Naive thymus-derived CD4-positive, alpha-beta T cell (primary cell): ENCODE measurements around the gene NAB2. TPM values are rescaled to one million over a fixed set of nuclear protein-coding genes. Genes with fewer than 3 reads are reported as not detected.

ENCODE experiments used
- ATAC-seq: fragments of 150-1000 bp; cut with Tn5 transposase; 2 replicates; pipeline ENCODE4 v1.10.0; 2021; ENCODE audit warnings: mild to moderate bottlenecking, moderate library complexity
- CTCF ChIA-PET: fragments of 350-600 bp; sonication (Branson Sonifier 250); formaldehyde crosslinking; loops from one replicate; lab custom pipeline; 2021; ENCODE audit warnings: antibody characterized with exemption; lab: Charles Lee
- POLR2A ChIA-PET: fragments of 350-600 bp; sonication (Branson Sonifier 250); formaldehyde crosslinking; loops from one replicate; lab custom pipeline; 2021; ENCODE audit warnings: antibody characterized with exemption, inconsistent platforms; lab: Charles Lee
- DNase-seq, 9 donors: peaks; one replicate each; pipeline versions ENCODE4 v3.0.0 to v3.0.0-alpha.2; 2020 to 2022; ENCODE audit warnings: mixed read lengths in 1 of 9
- H3K27ac ChIP-seq: one replicate; pipeline ENCODE4 v1.7.0; 2013; ENCODE audit warnings: mild to moderate bottlenecking, low read depth, low read length, moderate library complexity
- H3K27me3 ChIP-seq, 2 donors: one replicate each; pipeline ENCODE4 v1.7.0; 2013; ENCODE audit warnings: low read length in 2 of 2, mild to moderate bottlenecking in 2 of 2, moderate library complexity in 2 of 2; ENCODE audit not compliant: control insufficient read depth in 2 of 2, insufficient read depth in 2 of 2
- H3K36me3 ChIP-seq, 3 experiments: 1 replicate in 2 of 3; 2 replicates in 1 of 3; pipeline ENCODE4 v1.7.0; 2013; ENCODE audit warnings: low read length in 3 of 3, mild to moderate bottlenecking in 3 of 3, moderate library complexity in 1 of 3; ENCODE audit not compliant: insufficient read depth in 3 of 3, control insufficient read depth in 2 of 3
- H3K4me1 ChIP-seq, 2 donors: one replicate each; pipeline ENCODE4 v1.7.0; 2013; ENCODE audit warnings: low read length in 2 of 2, mild to moderate bottlenecking in 2 of 2, moderate library complexity in 1 of 2; ENCODE audit not compliant: control insufficient read depth in 2 of 2, insufficient read depth in 2 of 2
- H3K4me3 ChIP-seq: 2 replicates; pipeline ENCODE4 v1.7.0; 2013; ENCODE audit warnings: mild to moderate bottlenecking, low read length
- H3K9me3 ChIP-seq, 3 experiments: 1 replicate in 2 of 3; 2 replicates in 1 of 3; pipeline ENCODE4 v1.7.0; 2013; ENCODE audit warnings: low read length in 3 of 3; ENCODE audit not compliant: control insufficient read depth in 2 of 3
- H3K27ac Mint-ChIP-seq, 9 donors: one replicate each; pipeline ENCODE4 v1.8.0; 2020 to 2022; ENCODE audit warnings: mixed read lengths in 9 of 9, mild to moderate bottlenecking in 8 of 9, moderate library complexity in 5 of 9, inconsistent platforms in 2 of 9
- H3K27me3 Mint-ChIP-seq, 5 donors: one replicate each; pipeline ENCODE4 v1.8.0; 2021 to 2022; ENCODE audit warnings: mixed read lengths in 5 of 5, mild to moderate bottlenecking in 1 of 5
- H3K36me3 Mint-ChIP-seq, 5 donors: one replicate each; pipeline ENCODE4 v1.8.0; 2020 to 2022; ENCODE audit warnings: mixed read lengths in 5 of 5, mild to moderate bottlenecking in 3 of 5, inconsistent platforms in 1 of 5
- H3K4me1 Mint-ChIP-seq, 7 donors: one replicate each; pipeline ENCODE4 v1.8.0; 2020 to 2022; ENCODE audit warnings: mixed read lengths in 7 of 7, mild to moderate bottlenecking in 3 of 7, inconsistent platforms in 1 of 7
- H3K4me3 Mint-ChIP-seq, 10 donors: one replicate each; pipeline ENCODE4 v1.8.0; 2020 to 2022; ENCODE audit warnings: mild to moderate bottlenecking in 10 of 10, mixed read lengths in 10 of 10, moderate library complexity in 6 of 10, inconsistent platforms in 2 of 10
- H3K9me3 Mint-ChIP-seq, 11 donors: one replicate each; pipeline ENCODE4 v1.8.0; 2020 to 2022; ENCODE audit warnings: mixed read lengths in 11 of 11, mild to moderate bottlenecking in 4 of 11, inconsistent platforms in 1 of 11, moderate library complexity in 1 of 11
- intact Hi-C, 2 donors: fragments of 100-400 bp; cut with micrococcal nuclease; formaldehyde crosslinking; loops; one replicate each; pipeline ENCODE4 v1.15.1; 2023
- polyA plus RNA-seq, 2 donors: library from polyadenylated mRNA; unstranded; fragments of 300-500 nt; fragmentation: Illumina TruSeq; gene quantifications; one replicate each; pipeline ENCODE4 v1.2.3, GENCODE V29; 2021
- total RNA-seq, 6 experiments: library from RNA in 5 of 6; stranded (reverse) in 5 of 6; gene quantifications; 1 replicate in 5 of 6; 2 replicates in 1 of 6; pipeline ENCODE4 v1.2.3 and lab custom pipeline; 2021 to 2026

NAB2 gene
- total and polyA plus RNA-seq, 7 experiments from 2014 or later, result 0.46 to 22.4 (median 7.2) TPM

GRCh38 chr12:57133916-57134315 lies 45.0 kb downstream of the NAB2 start:
- Histone ChIP-seq H3K4me1 (no peaks in the 10 kb centered on the region), H3K27me3 (peaks cover 0 to 5% of the 10 kb centered on the region in 2 donors), H3K4me3 (no peak overlapping the region), H3K27ac (no peak overlapping the region), H3K36me3 (no peaks in the 10 kb centered on the region), H3K9me3 (no peaks in the 10 kb centered on the region)
- intact Hi-C loops, result no loop called here
- ChIA-PET POLR2A (no interaction called here), CTCF (interaction anchor here (0.8 kb wide), 1 partner anchor 9 kb away, joined by 3 read pairs; no protein-coding TSS in a partner anchor)
- H3K27ac Mint-ChIP-seq, result peak overlapping the region in 1 of 9 donors; percentile 59
- DNase-seq (peak in 1 of 9 donors; percentile 4), ATAC-seq (no peak)
- H3K9me3 Mint-ChIP-seq, result peaks cover 0 to 1% (median 0%) of the 10 kb centered on the region in 11 donors
- peaks cover 0 to 30% (median 0%) of the 10 kb centered on the region in 5 donors for H3K27me3 Mint-ChIP-seq
- no peak overlapping the region for H3K4me3 Mint-ChIP-seq
- no peaks in the 10 kb centered on the region for H3K36me3 Mint-ChIP-seq
- peaks cover 2 to 19% (median 7%) of the 10 kb centered on the region in 7 donors for H3K4me1 Mint-ChIP-seq

GRCh38 chr12:57134949-57135348 lies 46.0 kb downstream of the NAB2 start:
- H3K4me1 ChIP-seq, result no peaks in the 10 kb centered on the region
- H3K9me3 ChIP-seq, result no peaks in the 10 kb centered on the region
- H3K27me3 ChIP-seq, result peaks cover 0 to 5% of the 10 kb centered on the region in 2 donors
- DNase-seq (peak in 1 of 9 donors; percentile 1), ATAC-seq (no peak)
- Mint-ChIP-seq H3K4me3 (no peak overlapping the region), H3K4me1 (peaks cover 0 to 25% (median 6%) of the 10 kb centered on the region in 7 donors), H3K27ac (peak overlapping the region in 1 of 9 donors; percentile 25), H3K36me3 (peaks cover 0 to 3% (median 0%) of the 10 kb centered on the region in 5 donors), H3K27me3 (peaks cover 0 to 25% (median 0%) of the 10 kb centered on the region in 5 donors), H3K9me3 (peaks cover 0 to 1% (median 0%) of the 10 kb centered on the region in 11 donors)
- intact Hi-C loops, result no loop called here
- H3K36me3 ChIP-seq, result no peaks in the 10 kb centered on the region
- ChIA-PET CTCF (interaction anchor here (0.5 kb wide), 1 partner anchor 83 kb away, joined by 5 read pairs; no protein-coding TSS in a partner anchor), POLR2A (no interaction called here)
- no peak overlapping the region for H3K27ac ChIP-seq
- H3K4me3 ChIP-seq, result no peak overlapping the region

- DNase-seq (peak in 1 of 9 donors; percentile 5), ATAC-seq (no peak)
- Histone ChIP-seq H3K27me3 (peaks cover 0 to 5% of the 10 kb centered on the region in 2 donors), H3K4me3 (no peak overlapping the region), H3K4me1 (no peaks in the 10 kb centered on the region), H3K27ac (no peak overlapping the region), H3K9me3 (no peaks in the 10 kb centered on the region), H3K36me3 (no peaks in the 10 kb centered on the region)
- Mint-ChIP-seq H3K9me3 (peaks cover 0 to 1% (median 0%) of the 10 kb centered on the region in 11 donors), H3K27me3 (peaks cover 0 to 17% (median 0%) of the 10 kb centered on the region in 5 donors), H3K4me1 (peaks cover 0 to 25% (median under 1%) of the 10 kb centered on the region in 7 donors), H3K4me3 (peak overlapping the region in 1 of 10 donors; percentile 12), H3K27ac (peak overlapping the region in 1 of 9 donors; percentile 25), H3K36me3 (peaks cover 0 to 3% (median 0%) of the 10 kb centered on the region in 5 donors)
- POLR2A ChIA-PET, result interaction anchor here (0.8 to 0.9 kb wide), 2 partner anchors 8 to 14 kb away, joined by 3 to 4 read pairs; partner anchors contain the start of gene LRP1
- intact Hi-C loops, result no loop called here
- CTCF ChIA-PET, result interaction anchor here (0.5 to 1.1 kb wide), 2 partner anchors 11 to 84 kb away, joined by 5 read pairs; no protein-coding TSS in a partner anchor
Observed at GRCh38 chr12:57135527-57136326, 46.8 kb downstream of the NAB2 start.

GRCh38 chr12:57138526-57139272 lies 49.8 kb downstream of the NAB2 start:
- Mint-ChIP-seq H3K4me1 (peaks cover 2 to 13% (median 7%) of the 10 kb centered on the region in 7 donors), H3K9me3 (no peaks in the 10 kb centered on the region), H3K36me3 (peaks cover 0 to 3% (median 0%) of the 10 kb centered on the region in 5 donors), H3K27me3 (peaks cover 0 to 1% (median 0%) of the 10 kb centered on the region in 5 donors), H3K27ac (no peak overlapping the region), H3K4me3 (no peak overlapping the region)
- no peak overlapping the region for H3K4me3 ChIP-seq
- DNase-seq, result peak in 1 of 9 donors; percentile 7
- intact Hi-C loops, result no loop called here
- CTCF ChIA-PET, result no interaction called here
- H3K9me3 ChIP-seq, result no peaks in the 10 kb centered on the region
- no peaks in the 10 kb centered on the region for H3K4me1 ChIP-seq
- ATAC-seq, result no peak
- POLR2A ChIA-PET, result no interaction called here
- no peaks in the 10 kb centered on the region for H3K27me3 ChIP-seq
- no peak overlapping the region for H3K27ac ChIP-seq
- H3K36me3 ChIP-seq, result no peaks in the 10 kb centered on the region

- peak; percentile 73 for ATAC-seq
- H3K4me3 Mint-ChIP-seq, result no peak overlapping the region
- H3K36me3 Mint-ChIP-seq, result peaks cover 0 to 5% (median 0%) of the 10 kb centered on the region in 5 donors
- ChIA-PET CTCF (no interaction called here), POLR2A (no interaction called here)
- peak overlapping the region in 1 of 9 donors; percentile 5 for H3K27ac Mint-ChIP-seq
- intact Hi-C loops, result no loop called here
- no peaks in the 10 kb centered on the region for H3K9me3 Mint-ChIP-seq
- peaks cover 0 to 1% (median 0%) of the 10 kb centered on the region in 3 experiments for H3K36me3 ChIP-seq
- H3K9me3 ChIP-seq, result no peaks in the 10 kb centered on the region
- no peaks in the 10 kb centered on the region for H3K27me3 Mint-ChIP-seq
- no peak for DNase-seq
- no peak overlapping the region for H3K4me3 ChIP-seq
- no peaks in the 10 kb centered on the region for H3K27me3 ChIP-seq
- no peaks in the 10 kb centered on the region for H3K4me1 ChIP-seq
- H3K27ac ChIP-seq, result no peak overlapping the region
- peaks cover 0 to 15% (median 11%) of the 10 kb centered on the region in 7 donors for H3K4me1 Mint-ChIP-seq
Observed at GRCh38 chr12:57139796-57140649, 51.1 kb downstream of the NAB2 start.

- ChIA-PET POLR2A (no interaction called here), CTCF (no interaction called here)
- Histone ChIP-seq H3K9me3 (no peaks in the 10 kb centered on the region), H3K4me1 (no peaks in the 10 kb centered on the region), H3K27me3 (no peaks in the 10 kb centered on the region), H3K36me3 (peaks cover 0 to 7% (median 0%) of the 10 kb centered on the region in 3 experiments), H3K4me3 (no peak overlapping the region), H3K27ac (no peak overlapping the region)
- DNase-seq (no peak), ATAC-seq (no peak)
- Mint-ChIP-seq H3K27me3 (no peaks in the 10 kb centered on the region), H3K9me3 (no peaks in the 10 kb centered on the region), H3K36me3 (peaks cover 0 to 11% (median 0%) of the 10 kb centered on the region in 5 donors), H3K4me1 (peaks cover 0 to 15% (median 11%) of the 10 kb centered on the region in 7 donors), H3K27ac (no peak overlapping the region), H3K4me3 (no peak overlapping the region)
- intact Hi-C loops, result no loop called here
Observed at GRCh38 chr12:57141249-57141648, 52.3 kb downstream of the NAB2 start.
